AG09319 (cell line): Measurements from ENCODE around the gene HMOX1.
A peak's percentile ranks its signal among the peaks of the same experiment; 100 is the strongest.

Source experiments
- DNase-seq: peaks from one replicate; pipeline ENCODE4 v3.0.0-alpha.2; 2010; ENCODE audit warnings: low read depth; ENCODE audit errors: extremely low read depth
- TF ChIP-seq, protein P1 (sequence below): IDR thresholded peaks from 2 replicates; pipeline ENCODE4 v1.5.1; 2011; ENCODE audit warnings: low read depth, mild to moderate bottlenecking, inconsistent platforms, low read length, moderate library complexity

HMOX1 gene

DNA sequence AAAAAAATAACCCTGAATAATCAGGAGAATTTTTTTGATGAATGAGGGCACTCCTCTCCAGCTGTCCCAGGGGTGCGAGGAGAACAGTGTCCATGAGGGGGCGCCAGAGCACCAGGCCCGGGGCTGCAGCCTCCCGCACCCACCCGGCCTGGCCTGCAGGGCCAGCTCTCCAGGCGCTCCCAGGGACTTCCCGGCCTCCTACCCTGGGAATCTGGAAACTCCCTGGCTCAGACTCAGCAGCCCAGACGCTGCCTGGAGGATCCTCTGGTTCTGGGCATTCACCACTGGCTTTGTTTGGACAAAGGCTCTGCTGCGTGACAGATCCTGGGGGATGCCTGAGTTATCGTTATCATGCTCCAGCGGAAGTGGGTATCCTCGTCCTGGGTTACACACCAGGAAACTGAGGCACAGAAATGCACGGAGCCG lies 50.0 kb downstream of the HMOX1 start:
- TF ChIP-seq, protein P1, sequence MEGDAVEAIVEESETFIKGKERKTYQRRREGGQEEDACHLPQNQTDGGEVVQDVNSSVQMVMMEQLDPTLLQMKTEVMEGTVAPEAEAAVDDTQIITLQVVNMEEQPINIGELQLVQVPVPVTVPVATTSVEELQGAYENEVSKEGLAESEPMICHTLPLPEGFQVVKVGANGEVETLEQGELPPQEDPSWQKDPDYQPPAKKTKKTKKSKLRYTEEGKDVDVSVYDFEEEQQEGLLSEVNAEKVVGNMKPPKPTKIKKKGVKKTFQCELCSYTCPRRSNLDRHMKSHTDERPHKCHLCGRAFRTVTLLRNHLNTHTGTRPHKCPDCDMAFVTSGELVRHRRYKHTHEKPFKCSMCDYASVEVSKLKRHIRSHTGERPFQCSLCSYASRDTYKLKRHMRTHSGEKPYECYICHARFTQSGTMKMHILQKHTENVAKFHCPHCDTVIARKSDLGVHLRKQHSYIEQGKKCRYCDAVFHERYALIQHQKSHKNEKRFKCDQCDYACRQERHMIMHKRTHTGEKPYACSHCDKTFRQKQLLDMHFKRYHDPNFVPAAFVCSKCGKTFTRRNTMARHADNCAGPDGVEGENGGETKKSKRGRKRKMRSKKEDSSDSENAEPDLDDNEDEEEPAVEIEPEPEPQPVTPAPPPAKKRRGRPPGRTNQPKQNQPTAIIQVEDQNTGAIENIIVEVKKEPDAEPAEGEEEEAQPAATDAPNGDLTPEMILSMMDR, result peak; percentile 97
- peak; percentile 88 for DNase-seq

DNA sequence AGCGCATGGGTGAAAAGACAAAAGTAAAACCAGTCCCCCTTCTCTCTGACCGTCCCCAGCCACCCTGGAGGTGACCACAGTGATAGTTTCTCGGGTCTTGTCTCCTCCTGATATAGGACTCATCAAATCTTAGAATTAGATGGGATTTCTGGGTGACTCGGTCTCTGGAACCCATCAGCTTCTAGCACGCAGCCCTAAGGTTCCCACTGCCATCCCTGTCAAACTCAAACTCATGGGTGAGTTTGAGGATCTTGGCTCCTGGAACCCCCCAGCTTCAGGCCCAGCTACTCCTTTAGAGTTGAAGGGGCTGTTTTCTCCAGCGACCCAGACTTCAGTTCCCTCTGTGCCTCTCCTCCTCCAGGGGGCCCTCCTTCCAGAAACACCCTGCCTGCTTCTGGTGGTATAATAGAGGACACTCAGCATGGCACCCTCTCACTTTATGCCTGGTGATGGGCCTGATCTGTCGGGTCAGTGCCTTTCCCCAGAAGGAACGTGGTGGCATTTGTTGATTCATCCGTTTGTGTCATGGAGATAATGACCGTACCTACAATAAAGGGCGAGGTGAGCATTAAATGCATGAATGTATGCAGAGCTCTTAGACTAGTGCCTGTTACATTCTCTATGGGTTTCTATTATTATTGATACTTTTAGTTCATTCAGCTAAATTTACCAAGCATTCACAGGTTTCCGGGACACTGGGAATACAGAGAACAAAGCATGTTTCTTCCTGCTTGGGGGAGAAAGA lies 50.8 kb downstream of the HMOX1 start:
- no peak for DNase-seq
- TF ChIP-seq, protein P1, result no peak; the same call in 1 of the 2 replicates

DNA sequence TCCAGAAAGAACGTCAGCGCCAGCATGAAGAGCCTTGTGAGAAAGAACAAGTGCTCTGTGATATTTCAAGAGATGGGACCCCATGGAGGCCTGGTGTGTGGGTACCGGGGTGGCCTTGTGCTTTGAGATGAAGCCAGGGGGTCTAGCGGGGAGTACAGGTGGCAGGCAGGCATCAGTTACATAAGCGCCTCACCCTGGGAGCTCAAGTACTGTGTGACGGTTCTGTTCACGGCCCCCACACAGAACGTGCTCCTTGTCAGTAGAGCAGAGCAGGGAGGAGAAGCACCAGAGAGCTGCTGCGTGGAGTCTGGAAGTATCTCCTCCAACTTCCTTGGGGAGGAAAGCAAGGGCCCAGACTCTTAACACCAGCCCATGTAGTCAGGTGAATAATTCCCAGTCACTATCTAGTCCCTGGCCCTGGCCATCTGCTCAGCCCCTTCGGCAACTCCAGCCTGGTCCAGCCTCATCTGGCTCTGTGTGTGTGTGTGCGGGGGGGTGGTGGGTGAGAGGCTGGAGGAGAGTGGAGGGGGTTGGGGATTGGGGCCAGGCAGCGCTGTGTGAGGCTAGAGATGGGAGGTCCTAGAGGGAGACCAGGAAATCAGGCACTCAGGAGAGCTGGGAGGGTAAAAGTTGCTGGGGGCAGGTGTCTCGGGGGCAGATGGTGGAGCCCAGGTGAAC lies 51.5 kb downstream of the HMOX1 start:
- no peak for DNase-seq
- TF ChIP-seq, protein P1, result no peak

DNA sequence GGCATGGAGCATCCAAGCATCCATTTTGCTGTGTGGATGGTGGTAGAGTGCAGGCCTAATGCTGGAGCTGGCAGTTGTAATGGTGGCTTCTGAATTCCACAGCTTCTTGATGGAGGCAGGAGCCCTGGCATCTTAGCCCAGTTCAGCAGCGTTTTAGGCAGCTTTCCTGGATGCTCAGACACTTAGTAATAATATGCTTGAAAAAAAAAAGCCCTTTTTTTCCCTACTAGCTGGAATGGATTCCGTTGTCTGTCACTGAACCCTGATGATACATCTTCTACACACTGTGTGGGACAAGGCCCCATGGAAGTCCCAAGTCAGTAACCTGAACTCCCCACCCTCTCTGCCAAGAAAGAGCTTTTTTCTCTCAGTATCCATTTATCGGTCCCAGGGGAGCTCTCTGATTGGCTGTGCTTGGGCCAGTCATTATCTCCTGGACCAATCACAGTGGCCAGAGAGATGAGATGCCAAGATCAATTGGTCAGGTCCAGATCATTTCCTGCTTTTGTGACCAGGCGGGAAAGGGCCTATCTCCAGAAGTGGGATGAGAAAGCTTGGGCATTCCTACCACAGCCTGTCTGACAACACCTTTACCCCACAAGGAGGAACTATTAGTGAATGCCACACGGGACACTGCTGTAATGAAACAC lies 53.3 kb downstream of the HMOX1 start:
- no peak for DNase-seq
- TF ChIP-seq, protein P1, result no peak

DNA sequence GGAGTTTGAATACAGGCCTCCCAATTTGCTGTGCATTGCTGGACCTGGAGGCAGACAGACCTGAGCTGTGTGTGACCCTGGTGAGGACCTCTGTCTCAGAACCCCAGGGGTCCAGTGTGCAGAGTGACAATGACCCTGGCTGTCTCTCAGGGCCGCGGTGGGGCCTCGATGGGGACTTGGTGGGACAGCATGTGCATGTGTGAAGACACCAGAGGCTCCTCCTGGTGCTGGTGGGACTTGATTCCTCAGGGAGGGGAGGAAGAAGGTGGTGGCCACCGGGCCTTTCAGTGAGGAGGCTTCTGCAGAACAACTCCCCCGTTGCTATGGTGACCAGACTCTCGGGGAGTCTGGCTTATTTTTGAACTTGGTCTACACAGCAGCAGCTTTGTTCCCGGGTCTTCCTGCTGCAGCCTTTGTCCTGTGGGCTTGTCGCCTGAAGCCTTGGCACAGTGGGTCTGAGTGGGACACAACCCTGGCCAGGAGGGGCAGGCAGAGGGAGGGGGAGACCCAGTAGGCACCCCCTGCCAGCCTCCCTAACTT lies 54.4 kb downstream of the HMOX1 start:
- TF ChIP-seq, protein P1, result no peak
- no peak for DNase-seq

DNA sequence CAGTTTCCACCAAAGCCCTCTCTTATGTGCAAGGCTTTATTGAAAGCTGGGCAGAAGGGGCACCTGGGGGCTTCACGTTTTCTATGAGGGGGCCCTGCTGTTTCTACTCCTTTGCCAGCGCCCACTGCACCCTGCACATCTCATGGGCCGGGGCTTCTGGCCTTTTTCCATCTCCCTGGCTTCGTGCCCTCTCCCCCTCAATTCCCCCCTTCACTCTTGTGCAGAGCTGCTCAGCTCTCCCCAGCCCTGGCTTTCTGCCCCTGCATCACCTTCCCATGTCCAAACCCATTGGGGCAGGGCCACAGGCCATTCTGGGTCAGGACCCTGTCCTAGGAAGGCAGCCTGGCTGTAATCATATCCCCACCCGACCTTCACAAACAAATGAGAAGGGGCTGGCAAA lies 55.5 kb downstream of the HMOX1 start:
- TF ChIP-seq, protein P1, result no peak
- no peak for DNase-seq
